HG02759 (cell line): Measurements from ENCODE around the gene ZBTB24.

Experiments used
- ATAC-seq: cut with Tn5 transposase; IDR thresholded peaks from one replicate; pipeline ENCODE4 v1.9.1; 2021; ENCODE audit warnings: mild to moderate bottlenecking, moderate library complexity; ENCODE audit not compliant: unreplicated experiment

The ZBTB24 gene

DNA sequence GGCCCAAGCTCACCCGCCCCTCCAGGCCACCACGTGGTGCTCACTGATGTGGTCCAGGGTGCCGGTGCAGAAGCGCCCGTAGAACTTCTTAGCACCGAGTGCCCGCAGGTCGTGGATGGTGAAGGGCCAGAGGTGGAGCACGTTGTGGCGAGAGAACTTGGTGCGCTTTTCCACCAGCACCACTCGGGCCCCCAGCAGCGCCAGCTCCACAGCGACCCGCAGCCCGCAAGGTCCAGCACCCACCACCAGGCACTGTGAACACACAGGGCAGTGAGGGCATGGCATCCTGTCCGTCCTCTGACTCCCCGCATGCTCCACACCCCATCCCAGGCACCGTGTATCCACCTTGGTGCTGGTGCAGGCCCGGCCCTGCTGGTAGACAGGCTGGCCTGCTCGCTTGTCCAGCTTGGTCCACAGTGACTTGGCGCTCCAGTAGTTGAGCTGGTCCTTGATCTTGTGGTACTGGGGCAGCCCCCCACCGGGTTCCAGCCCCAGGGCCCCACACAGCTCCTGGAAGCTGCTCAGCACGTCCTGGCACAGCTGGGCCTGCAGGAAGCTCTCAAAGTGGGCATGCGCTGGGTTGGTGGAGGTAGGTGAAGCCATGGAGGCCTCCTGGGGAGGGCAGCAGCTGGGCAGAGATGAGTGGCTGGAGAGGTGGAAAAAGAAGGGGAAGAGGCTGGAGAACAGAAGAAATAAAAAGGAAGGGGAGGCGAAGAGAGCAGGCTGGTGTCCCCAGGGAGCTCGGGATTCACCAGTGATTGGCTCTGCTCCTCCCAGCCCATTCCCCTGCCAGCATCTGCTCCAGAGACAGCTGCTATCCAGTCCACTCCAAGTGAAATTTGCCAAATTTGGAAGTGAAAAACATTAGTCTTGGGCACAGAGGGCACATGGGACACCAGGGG, 29.2 kb downstream of the ZBTB24 start:
- ATAC-seq = no peak

DNA sequence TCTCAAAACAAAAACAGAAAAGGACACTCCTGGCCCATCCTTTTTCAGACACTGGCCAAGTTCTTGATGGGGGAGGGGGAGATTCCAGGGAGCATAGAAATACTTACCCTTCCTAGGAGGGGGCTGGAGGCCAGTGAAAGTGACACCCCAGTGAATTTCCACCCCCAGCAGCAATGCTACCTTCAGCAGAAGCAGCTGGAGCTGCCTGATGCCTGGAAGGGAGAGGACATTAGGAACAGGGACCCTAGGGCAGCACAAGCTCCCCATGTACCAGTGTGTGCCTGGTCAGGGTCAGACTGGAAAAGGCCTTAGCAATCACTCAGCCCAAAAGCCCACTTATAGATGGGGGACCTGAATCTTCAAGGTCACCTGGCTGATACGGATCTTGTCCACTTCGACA, 29.9 kb downstream of the ZBTB24 start:
- ATAC-seq = no peak

DNA sequence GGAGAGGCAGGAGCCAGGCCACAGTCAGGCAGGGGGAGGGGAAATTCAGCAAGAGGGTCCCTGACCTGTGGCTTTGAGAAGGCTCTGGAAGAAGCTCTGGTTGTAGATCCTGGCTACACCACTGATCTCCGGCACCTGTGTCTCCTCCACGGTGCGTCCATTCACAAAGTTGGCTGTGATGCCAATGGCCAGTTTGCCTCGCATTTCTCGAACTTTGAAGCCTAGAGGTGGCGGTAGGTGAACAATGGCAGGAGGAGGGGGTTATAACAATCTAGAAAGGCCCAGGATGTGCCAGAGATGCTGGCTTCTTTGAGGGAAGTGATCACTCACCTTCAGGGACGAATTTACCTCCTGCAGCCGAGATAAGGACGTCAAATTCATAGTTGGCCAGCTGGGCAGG, 30.8 kb downstream of the ZBTB24 start:
- ATAC-seq = no peak

DNA sequence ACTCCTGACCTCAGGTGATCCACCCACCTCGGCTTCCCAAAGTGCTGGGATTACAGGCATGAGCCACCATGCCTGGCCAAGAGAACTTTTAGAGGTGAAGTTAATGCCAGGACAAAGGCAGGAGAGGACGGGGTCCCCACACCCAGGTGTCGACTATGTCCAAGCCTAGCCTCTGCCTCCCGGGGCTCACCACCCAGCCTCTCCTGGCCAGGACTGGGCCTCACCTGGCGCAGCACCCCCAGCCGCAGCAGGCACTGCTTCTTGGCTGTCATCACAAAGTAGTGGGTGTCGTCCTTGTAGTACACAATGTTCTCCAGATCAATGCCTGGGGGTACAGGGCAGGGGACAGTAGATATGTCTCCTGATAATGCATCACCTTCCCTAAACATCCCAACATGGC, 31.6 kb downstream of the ZBTB24 start:
- no peak for ATAC-seq

DNA sequence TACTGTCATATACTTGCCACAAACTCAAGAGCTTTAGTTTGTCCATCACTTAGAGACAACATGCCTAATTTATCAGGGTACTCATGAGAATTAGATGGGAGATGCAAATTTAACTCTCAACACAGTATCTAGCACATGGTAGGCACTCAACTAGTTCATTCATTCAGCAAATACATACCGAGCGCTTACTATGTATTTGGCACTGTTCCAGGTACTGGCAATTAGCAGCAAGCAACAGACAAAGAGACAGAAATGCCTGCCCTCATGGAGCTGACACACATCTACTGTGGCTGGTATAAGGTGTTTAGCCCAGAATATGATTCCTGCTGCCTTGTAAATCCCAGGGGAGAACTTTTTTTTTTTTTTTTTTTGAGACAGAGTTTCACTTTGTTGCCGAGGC, 32.2 kb downstream of the ZBTB24 start:
- ATAC-seq = no peak

DNA sequence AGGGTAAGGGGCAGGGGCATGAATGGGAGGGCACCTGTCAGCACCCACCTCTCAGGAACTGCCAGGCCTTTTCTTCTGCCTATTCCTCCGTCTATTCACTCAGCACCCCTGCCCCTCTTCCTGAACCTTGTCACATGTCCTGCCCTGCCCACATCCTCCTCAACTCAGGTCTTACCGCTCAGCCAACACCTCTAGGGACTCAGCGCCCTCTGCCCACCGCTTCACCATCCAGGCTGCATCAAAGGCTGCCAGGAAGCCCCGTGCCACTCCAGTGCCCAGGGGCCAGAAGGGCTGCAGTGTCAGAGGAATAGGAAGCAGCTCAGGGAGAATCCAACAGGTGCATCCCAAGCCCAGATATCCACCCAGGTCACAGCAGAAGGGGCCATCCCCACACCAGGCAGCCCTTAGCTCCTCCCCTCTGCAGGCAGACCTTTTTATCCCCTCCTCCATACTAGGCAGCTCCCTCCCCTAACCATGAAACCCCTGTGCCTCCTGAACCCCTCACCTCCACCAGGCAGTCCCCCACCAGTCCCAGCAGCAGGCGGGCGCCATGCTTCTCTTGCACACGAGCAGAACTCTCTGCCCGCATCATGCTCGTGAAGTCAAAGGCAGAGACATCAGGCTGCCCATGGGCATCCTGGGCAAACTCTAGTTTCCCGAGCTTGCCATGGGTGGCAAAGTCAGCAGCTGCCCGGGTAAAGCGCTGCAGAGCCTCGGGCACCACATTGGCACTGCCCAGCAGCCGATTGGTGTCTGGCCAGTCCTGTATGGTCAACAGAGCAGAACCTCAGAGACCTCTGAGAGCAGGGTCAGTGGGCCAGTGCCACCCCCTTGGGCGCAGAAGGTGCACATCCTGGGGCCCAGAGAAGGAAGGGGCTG, 33.0 kb downstream of the ZBTB24 start:
- no peak for ATAC-seq

DNA sequence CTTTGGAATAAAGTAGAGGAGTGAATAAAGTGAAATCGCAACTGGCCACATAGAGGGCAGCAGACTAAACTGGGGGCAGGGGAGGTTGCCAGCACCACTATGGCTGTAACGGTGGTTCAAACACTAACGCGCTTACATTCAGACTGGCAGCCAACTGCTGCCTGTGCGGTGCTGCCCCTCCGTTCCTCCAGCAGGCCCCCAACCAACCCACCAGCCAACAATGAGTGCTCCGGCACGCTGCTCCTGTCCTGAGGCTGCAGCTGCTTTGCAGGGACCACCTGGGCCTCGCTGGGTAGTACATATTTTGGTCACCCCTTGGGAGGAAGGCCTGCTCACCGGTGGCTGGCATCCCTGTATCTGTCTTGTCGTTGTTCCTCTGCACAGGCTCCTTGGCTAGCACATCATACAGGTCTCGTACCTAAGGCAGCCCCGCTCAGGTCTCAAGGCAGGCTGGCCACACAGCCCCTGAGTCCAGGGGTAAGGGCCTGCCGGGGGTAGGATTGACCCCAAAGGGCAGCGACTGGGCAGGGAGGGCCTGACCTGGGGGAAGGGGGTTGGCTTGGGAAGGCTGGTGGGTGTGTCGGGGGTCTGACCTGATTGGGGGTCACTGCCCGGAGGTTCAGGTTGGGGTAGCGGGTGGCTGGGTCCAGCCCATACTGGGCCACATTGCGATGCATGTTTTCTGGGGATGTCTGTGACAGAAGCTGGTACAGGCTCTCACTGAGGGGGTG, 33.8 kb downstream of the ZBTB24 start:
- no peak for ATAC-seq

DNA sequence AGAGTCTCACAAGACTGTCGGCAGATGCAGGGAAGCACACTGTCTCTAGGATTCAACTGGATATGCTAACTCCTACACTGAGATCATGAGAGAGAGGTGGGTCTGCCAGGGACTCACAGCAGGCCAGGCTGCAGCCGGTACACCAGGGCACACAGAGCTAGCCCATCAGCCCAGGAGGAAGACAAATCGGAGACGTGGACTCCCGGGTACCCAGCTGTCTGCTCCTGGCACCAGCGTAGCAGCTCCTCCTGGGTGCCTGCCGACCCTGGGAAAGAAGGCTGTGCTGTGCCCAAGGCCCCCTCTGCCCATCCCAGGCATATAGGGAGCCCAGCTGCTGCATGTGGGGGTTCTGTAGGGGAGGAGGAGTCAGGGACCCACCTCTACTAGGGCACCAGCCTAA, 34.4 kb downstream of the ZBTB24 start:
- no peak for ATAC-seq

DNA sequence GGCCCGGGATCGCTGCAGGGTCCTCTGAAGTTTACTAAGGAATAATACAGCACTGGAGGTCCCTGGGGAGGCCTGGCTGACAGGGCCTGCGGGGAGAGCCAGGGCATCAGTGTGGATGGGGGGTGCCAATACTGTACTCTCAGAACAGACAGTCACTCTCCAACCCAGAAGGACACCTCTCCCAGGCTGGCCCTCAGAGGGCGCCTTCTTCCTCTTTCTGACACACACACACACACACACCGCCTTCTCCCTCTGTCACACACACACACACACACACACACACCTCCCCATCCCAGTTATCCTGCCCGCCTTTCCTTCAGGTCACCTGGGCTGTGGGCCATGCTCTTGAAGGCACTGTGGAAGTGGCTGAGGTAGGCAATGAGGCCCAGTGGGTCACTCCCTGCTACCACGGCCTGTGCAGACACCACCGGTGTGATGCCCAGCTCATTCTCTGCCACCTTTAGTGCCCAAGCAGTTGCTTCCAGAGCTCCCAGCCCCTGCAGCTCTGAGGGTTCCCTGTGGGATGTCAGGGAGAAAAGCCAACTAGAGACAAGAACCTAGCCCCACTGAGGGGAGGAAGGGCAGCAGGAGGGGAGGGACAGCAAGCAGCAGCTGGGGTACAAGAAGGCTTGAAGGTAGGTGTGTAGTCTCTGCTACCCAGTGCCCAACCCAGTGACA, 35.0 kb downstream of the ZBTB24 start:
- ATAC-seq = no peak

DNA sequence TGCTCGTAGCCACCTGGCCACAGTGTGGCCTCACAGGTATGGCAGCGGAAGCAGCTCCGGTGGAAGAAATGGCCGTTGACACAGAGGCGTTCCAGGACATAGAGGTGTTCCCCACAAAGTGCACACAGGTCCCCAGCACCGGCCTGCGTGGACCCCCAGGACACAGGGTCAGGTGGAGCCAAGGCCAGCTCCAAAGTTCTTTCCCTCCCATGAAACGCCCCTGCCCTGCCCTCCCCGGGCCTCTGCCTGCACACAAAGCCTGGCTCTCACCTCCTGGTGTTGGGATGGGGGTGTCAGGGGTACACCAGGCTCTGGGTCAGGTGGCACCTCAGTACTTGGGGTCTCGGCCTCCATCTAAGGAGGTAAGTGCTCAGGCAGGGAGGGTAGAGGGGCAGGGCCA, 35.9 kb downstream of the ZBTB24 start:
- no peak for ATAC-seq

DNA sequence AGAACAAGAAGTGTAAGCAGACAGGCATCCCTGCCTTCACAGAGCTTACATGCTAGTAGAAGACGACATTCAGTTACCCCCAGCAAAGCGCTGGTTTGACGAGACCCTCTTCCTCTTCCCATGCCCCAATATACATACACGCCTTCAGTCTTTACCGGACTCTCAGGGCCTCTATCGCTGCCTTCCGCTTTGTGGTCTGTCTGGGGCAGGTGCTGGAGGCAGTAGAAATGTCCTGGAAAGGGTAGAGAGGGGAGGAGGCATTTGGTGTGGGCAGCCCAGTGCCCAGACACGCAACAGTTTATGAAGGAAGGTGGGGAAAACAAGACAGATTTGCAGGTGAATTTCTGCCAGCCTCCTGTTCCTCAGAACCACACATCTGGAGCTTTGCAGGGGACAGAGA, 36.5 kb downstream of the ZBTB24 start:
- ATAC-seq = no peak

DNA sequence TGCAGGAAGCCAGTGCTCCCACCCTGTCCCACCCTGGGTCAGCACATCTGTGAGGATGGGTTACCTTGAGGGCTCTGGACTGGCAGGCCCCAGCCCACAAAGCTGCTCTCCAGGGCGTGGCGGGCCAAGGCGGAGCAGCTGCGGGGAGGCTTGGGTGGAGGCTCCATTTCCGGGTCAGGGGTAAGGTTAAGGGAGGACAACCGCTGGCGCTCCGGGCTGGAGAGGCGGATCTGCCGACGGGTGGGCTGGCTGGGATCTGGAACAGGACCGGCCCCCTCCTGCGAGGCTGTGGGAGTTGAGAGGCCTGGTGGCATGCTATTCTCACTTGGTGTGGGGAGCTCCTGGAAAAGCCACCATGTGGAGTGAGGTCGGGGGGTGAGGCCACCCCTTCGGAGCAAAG, 36.9 kb downstream of the ZBTB24 start:
- ATAC-seq = no peak

DNA sequence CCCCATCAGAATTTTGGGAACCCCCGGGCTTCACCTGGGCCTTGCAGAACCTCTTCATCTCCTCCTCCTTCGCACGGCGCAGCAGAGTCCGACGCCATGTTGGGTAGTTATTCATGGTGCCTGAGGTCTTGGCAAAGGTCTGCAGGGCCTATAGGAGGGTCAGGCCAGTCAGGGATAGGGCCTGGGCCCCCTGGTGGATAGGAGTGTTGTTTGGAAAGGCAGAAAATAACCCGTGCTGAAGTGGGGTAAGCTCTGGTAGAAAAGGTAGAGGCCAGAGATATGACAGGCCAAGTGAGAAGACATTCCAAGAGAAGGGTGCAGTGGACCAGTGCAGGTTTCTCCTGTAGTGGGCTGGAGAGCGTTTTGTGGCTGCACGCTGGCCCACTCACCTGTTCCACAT, 37.6 kb downstream of the ZBTB24 start:
- ATAC-seq = no peak

DNA sequence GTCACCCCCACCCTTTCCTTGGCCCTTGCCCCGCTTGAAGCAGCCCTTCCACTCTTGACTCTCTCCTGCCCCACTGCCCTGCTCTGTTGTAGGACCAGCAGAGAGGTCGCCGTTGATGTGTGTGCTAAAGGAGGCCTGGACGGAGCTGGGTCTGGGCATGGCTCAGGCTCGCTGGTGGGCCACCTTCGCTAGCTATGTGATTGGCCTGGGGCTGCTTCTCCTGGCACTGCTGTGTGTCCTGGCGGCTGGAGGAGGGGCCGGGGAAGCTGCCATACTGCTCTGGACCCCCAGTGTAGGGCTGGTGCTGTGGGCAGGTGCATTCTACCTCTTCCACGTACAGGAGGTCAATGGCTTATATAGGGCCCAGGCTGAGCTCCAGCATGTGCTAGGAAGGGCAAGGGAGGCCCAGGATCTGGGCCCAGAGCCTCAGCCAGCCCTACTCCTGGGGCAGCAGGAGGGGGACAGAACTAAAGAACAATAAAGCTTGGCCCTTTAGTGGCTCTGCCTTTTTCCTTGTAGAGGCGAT, 39.5 kb downstream of the ZBTB24 start:
- no peak for ATAC-seq

DNA sequence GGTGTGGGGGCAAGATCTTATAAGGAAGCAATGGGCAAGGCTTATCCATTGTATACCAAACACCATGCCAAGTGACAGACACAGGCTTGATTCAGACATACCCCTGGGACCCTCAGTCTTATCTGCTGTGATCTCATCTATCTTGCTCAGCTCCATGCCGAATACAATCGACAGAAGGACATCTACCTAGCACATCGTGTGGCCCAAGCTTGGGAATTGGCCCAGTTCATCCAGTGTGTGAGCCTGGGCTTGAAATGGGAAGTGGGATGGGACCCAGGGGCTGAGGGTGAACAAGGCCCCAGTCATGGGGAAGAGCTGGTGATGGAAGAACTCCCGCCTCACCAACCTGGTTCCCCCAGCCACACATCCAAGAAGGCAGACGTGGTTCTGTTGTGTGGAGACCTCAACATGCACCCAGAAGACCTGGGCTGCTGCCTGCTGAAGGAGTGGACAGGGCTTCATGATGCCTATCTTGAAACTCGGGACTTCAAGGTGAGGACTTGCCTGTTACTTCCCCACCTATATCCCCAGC, 40.6 kb downstream of the ZBTB24 start:
- no peak for ATAC-seq

DNA sequence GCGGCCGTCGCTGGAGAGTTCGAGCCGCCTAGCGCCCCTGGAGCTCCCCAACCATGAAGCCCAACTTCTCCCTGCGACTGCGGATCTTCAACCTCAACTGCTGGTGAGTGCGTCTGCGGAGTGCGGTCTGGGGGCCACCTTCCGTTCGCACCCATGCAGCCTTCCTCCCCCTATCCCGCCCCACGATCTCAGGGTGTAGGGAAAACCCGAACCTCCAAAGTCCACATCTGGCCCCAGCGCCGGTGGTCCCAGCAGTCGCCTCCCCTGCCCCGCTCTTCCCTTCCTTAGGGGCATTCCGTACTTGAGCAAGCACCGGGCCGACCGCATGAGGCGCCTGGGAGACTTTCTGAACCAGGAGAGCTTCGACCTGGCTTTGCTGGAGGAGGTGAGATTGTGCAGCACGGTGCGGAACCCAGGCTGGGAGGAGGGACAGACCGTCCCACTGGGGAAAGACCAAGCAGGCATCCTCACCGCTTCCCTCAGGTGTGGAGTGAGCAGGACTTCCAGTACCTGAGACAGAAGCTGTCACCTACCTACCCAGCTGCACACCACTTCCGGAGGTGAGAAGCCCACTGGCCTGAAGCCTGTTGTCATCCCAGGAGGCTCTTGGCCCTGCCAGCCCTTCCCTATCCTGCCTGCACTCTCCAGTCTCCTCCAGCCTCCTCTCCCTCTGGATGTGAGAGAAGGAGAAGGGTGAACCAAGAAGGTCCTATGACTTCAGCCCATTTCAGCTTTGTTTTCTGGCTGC, 41.8 kb downstream of the ZBTB24 start:
- peak; percentile 10 for ATAC-seq

DNA sequence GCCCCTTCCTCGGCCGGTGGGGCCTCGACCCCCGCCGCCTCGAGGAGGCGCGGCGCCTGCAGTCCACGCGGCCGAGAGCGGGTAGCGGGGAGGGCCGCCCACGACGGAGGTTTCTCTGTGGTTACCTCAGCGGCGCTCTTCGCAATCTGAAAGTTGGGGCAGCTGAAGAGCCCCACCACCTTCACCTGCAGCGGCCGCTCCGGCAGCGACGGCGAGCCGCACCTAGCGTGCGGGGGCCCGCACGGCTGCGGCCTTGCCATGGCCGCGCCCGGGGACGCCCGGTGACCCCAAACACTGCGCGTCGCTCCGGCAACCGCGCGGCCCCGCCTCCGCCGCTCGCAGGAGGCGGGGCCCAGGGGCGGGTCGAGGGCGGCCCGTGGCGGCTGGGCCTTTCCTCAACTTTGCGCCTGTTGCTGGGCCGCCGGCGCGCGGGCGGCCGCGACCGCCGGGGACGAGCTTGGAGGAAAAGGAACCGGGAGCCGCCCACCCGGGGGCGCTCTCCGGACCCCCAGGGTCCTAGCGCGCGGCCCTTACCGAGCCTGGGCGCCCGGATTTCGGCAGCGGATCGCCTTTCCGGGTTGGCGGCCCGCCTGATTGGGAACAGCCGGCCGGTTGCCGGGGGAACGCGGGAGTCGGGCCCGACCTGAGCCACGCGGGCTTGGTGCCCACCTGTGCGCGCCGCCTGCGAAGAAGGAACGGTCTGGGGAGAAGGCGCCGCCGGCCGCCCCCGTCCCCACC, 42.5 kb downstream of the ZBTB24 start, which contains the start of the genes PPIL6 and SMPD2:
PPIL6 (minus strand) TSS at position 298 of the 738 bp plus-strand sequence; CDS start at position 260, 38 bp downstream.
SMPD2 (plus strand) TSS at position 394 of the 738 bp plus-strand sequence. CDS start 398 bp downstream, outside the sequence.
- peak; percentile 91 for ATAC-seq

DNA sequence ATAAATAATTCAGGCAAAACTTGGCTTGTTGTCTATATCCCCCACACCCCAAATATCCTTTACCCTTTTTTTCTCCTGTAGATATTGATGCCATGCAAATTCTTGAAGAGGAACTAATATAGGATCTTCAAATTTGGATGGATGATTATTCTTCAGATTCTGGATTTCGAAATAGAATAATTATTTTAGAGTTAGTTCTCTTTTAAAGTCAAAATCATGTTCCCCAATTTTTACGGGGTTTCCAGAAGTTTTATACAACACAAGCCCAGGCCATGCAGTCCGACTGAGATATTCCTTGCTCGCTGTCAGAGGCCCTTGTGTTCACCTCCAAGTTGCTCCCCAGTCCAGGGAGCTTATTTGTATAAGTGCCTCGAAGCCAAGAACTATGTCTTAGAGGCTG, 47.0 kb downstream of the ZBTB24 start:
- ATAC-seq = no peak

DNA sequence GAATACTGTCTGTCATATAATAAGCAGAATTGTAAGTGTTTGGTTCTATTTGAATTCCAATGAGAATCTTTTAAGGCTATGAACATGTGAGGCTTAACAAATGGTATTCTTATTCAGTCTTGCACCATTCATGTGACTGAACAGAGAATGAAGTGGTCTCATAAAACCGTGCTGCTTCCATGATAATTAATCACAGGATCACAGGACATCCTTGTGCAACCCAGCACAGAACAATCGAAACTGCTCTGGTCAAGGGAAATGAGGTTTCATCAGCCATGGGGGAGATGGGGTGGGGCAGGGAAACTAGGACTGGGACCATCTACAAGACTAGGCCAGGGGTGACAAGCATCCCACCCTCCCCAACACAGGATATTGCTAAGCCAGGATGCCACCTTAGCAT, 48.6 kb downstream of the ZBTB24 start:
- no peak for ATAC-seq
